HG02678 (cell line): Measurements from ENCODE around the gene PNLIPRP2.

Experiments
- ATAC-seq: cut with Tn5 transposase; IDR thresholded peaks from one replicate; pipeline ENCODE4 v1.9.1; 2021; ENCODE audit warnings: mild to moderate bottlenecking, moderate library complexity; ENCODE audit not compliant: unreplicated experiment

Gene PNLIPRP2

GRCh38 chr10:116620423-116621400 is at the start of gene PNLIPRP2:
PNLIPRP2 (plus strand) TSS chr10:116620953.
- ATAC-seq, result no peak

DNA sequence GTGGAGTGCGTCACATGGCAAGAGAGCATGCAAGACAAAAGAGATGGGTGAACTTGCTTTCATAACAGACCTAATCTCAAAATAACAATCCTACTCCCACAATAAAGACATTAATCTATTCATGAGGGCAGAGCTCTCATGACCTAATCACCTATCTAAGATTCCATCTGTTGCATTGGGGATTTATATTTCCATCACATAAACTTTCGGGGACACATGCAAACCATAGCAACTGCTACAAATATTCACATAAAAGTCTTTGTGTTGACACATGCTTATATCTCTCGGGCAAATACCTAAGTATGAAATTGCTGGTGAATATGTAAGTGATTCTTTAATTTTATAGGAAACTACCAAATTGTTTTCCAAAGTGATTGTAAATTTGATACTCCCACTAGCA is 46.0 kb upstream of the PNLIPRP2 start:
- no peak for ATAC-seq

- ATAC-seq, result no peak
These were observed 32.7 kb upstream of the PNLIPRP2 start for GRCh38 chr10:116587878-116588591.

DNA sequence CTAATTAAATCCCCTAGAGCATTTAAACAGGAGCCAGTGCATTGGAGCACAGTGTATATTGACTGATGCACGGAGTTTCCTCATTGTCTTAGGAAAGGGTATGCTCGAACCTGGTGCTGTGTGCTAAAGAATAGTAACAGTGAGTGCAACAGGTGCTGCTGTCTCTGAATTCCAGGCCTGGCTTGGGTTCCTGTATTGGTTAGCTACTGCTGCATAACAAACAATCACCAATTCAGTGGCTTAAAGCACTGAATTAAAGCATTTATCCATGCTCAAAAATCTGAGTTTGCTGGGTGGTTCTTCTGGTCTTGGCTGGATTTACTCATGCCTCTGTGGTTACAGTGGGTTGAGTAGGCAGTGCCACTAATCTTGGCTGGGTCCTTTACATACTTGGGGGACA is 31.8 kb upstream of the PNLIPRP2 start:
- no peak for ATAC-seq

GRCh38 chr10:116589926-116590325 is 30.8 kb upstream of the PNLIPRP2 start:
- no peak for ATAC-seq

GRCh38 chr10:116590590-116591444 is 29.9 kb upstream of the PNLIPRP2 start, which contains the start of gene PNLIPRP1:
PNLIPRP1 (plus strand) TSS chr10:116590959; CDS start chr10:116591130, 171 bp downstream.
- ATAC-seq, result no peak

DNA sequence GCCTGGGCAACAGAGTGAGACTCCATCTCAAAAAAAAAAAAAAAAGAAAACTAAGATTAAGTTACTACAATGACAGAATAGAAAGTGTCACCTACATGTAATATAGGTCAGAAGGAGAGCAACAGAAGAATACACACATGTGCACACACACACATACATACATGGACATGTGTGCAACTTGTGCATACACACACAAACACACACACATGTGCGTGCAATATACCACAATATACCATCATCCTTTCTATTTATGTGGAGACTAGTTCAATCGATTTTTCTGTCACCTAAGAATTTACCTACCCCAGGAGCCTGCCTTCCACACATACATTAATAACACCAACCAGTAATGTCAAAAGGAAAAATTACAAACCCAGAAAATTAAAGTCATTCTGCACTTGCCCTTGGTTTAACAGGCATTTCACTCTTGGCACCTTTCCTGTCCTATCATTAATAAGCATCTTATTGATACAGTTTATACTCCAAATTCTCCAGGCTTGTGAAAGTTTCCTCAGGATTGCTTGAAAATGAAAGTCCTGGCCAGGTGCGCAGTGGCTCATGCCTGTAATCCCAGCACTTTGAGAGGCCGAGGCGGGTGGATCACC is 27.5 kb upstream of the PNLIPRP2 start:
- no peak for ATAC-seq

- ATAC-seq, result no peak
These were observed 26.2 kb upstream of the PNLIPRP2 start for GRCh38 chr10:116594525-116595035.

DNA sequence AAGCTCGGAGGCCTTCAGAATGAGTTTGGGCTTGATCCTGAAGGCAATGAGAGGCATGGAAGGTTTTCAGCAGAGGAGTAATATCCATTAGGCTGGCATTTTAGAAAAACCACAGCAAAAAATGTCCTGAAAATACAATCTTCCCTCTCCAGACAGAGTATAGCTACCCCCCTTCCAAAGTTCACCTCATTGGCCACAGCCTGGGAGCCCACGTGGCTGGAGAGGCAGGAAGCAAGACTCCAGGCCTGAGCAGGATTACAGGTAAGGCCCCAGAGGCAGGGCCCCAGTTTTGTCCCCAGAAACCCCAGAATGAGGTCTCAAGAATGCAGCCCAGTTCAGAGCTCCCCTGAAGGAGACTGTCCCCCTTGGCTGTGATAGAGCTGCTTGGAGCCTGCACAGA is 24.7 kb upstream of the PNLIPRP2 start:
- no peak for ATAC-seq

DNA sequence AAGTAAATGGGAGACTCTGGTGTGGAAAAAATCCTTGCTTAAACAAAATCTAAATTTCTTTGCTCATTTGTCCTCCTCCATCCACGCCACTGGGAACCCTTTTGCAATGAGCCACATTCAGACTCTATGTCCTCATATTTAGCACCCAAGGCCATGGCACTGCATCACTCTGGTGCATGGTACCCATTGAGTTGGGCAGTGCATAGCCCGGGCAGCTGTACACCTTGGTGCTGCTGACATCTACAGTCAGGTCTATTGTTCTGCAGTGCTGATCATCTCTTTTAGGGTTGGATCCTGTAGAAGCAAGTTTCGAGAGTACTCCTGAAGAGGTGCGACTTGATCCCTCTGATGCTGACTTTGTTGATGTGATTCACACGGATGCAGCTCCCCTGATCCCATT is 23.2 kb upstream of the PNLIPRP2 start:
- ATAC-seq, result no peak

- ATAC-seq, result no peak
These were observed 22.4 kb upstream of the PNLIPRP2 start for GRCh38 chr10:116598329-116598728.

DNA sequence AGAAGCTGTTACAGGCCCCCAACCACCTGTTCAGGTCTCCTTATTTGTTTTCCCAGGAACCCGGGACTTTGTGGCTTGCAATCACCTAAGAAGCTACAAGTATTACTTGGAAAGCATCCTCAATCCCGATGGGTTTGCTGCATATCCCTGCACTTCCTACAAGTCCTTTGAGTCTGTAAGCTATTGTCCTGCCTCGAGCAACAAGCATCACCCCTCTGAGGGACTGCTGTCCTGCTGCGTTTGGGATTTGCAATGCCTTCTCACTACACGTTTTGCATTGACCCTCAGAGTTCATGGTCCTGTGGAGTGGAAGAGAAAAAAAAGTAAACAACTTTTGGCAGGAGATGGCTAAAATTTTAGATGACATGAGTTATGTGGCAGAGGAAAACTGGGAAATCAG is 20.8 kb upstream of the PNLIPRP2 start:
- ATAC-seq, result no peak

DNA sequence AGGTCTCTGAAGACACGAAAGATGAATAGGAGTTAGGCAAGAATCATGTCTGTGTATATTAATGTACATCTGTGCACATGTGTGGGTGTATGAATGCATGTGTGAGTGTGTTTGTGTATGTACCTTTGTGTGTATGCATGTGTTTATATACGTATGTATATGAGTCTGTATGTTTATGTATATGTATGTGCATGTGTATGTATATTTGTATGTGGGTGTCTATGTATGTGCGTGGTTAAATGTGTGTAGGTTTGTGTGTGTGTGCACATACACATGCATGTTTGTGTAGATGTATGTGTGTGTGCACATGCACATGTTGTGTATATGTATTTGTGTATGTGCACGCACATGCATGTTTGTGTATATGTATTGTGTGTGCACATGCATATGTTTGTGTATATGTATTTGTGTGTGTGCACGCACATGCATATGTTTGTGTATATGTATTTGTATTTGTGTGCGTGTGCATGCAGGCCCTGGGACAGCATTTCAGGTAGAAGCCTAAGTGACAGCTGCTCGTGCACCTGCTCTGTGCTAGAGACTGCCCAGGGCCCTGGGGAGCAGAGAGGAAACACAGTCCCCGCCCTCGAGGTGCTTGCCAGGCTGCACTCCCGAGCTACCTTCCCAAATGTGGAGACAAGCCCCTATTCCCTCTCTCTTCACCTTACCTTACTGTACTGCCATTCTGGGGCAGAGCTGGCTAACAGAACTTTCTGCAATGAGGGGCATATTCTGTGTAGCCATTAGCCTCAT is 17.9 kb upstream of the PNLIPRP2 start:
- no peak for ATAC-seq

- ATAC-seq, result no peak
These were observed 14.7 kb upstream of the PNLIPRP2 start for GRCh38 chr10:116606061-116606483.

DNA sequence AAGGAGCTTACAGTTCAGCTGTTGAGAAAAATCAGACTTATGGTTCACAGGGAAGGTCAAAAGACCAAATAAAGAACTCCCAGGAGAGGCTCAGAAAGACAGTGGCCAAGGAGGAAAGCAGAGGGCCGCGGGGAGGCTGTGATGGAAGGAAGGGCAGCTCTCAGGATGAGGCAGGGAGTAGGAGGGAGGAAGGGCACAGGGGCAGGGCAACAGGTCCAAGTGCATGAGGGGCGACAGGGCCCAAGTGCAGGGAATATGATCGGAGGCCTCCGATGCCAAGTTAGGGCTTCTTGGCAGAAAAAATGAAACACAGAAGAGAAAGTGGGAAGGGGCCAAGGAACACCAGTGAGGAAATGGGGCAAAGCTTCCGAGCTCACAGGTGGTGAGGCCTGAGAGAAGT is 13.4 kb upstream of the PNLIPRP2 start:
- no peak for ATAC-seq

GRCh38 chr10:116608686-116609594 is 11.8 kb upstream of the PNLIPRP2 start:
- ATAC-seq, result no peak

GRCh38 chr10:116610443-116611152 is 10.2 kb upstream of the PNLIPRP2 start:
- no peak for ATAC-seq

- no peak for ATAC-seq
These were observed 9.6 kb upstream of the PNLIPRP2 start for GRCh38 chr10:116611153-116611545.
